Tibial artery (tissue), 4 donors: ENCODE data around the gene GTPBP4.

Experiments used
- DNase-seq, 2 donors: peaks; one replicate each; pipeline ENCODE4 v3.0.0-alpha.2; 2019
- H3K27ac ChIP-seq, 2 donors: fragments of 200-600 bp; sonication (generic) in 1 of 2; 1 replicate in 1 of 2; 2 replicates in 1 of 2; pipeline ENCODE4 v1.5.1; 2018 to 2019; ENCODE audit warnings: mild to moderate bottlenecking in 1 of 2
- H3K27me3 ChIP-seq, 2 donors: fragments of 200-600 bp; sonication (generic) in 1 of 2; one replicate each; pipeline versions ENCODE4 v1.5.1 to v1.6.0; 2016 to 2019
- H3K36me3 ChIP-seq, 3 donors: fragments of 200-600 bp; sonication (generic) in 2 of 3; one replicate each; pipeline ENCODE4 v1.5.1; 2016 to 2019; ENCODE audit warnings: mild to moderate bottlenecking in 2 of 3
- H3K4me1 ChIP-seq, 4 donors: fragments of 200-600 bp; sonication (generic) in 2 of 4; 1 replicate in 3 of 4; 2 replicates in 1 of 4; pipeline ENCODE4 v1.5.1; 2016 to 2019
- H3K4me3 ChIP-seq, 2 donors: fragments of 200-600 bp; sonication (generic) in 1 of 2; 1 replicate in 1 of 2; 2 replicates in 1 of 2; pipeline ENCODE4 v1.5.1; 2018 to 2019; ENCODE audit warnings: mild to moderate bottlenecking in 2 of 2
- H3K9me3 ChIP-seq, 3 donors: fragments of 200-600 bp; sonication (generic) in 1 of 3; one replicate each; pipeline ENCODE4 v1.5.1; 2016 to 2019
- CTCF ChIP-seq, 2 experiments: fragments of 200-600 bp in 1 of 2; fragments of 450-650 bp in 1 of 2; IDR thresholded peaks; one replicate each; pipeline ENCODE4 v1.5.1; 2017 to 2019; ENCODE audit warnings: antibody characterized with exemption in 2 of 2, mild to moderate bottlenecking in 1 of 2, moderate library complexity in 1 of 2
- intact Hi-C: fragments of 100-400 bp; cut with DNase I; formaldehyde crosslinking; loops from one replicate; pipeline ENCODE4 v1.15.0; 2023; ENCODE audit warnings: low total_unique reads

Gene GTPBP4

DNA sequence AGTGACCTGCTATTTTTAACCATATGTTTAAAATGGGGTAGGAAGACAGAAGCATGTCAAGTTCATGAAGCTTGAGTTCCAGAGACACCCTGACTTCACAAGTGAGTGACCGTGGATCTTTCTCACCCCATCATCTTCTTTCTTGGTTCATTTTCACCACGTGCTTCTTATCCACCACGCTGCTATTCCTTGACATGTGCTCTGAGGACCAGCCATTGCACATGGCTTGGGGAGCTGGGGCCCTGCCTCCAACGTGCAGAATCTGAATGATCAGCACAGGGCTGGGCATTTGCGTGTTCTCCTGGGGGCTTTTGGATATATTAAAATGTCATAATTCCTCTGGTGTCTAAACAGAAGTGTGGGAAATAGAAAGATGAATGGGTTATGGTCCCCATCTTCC, 25.0 kb upstream of the GTPBP4 start:
- DNase-seq = peak in 1 of 2 donors; percentile 2
- peaks cover 0 to 12% of the 10 kb centered on the region in 2 donors for H3K27me3 ChIP-seq
- H3K4me3 ChIP-seq = no peak overlapping the region
- H3K27ac ChIP-seq = no peak overlapping the region
- no peaks in the 10 kb centered on the region for H3K9me3 ChIP-seq
- H3K4me1 ChIP-seq = no peaks in the 10 kb centered on the region
- H3K36me3 ChIP-seq = no peaks in the 10 kb centered on the region
- TF ChIP-seq CTCF (IDR thresholded peaks at IDR 0.05) = no peak
- intact Hi-C loops = loop anchor here (5.0 kb wide), 1 partner anchor 354 kb away; no protein-coding TSS in a partner anchor

- Histone ChIP-seq H3K27me3 (peaks cover 0 to 10% of the 10 kb centered on the region in 2 donors), H3K4me1 (no peaks in the 10 kb centered on the region), H3K36me3 (no peaks in the 10 kb centered on the region), H3K4me3 (no peak overlapping the region), H3K9me3 (no peaks in the 10 kb centered on the region), H3K27ac (no peak overlapping the region)
- intact Hi-C loops = loop anchor here (5.0 kb wide), 1 partner anchor 354 kb away; no protein-coding TSS in a partner anchor
- peak in 1 of 2 donors; percentile 2 for DNase-seq
- no peak for TF ChIP-seq CTCF (IDR thresholded peaks at IDR 0.05)
Measured at GRCh38 chr10:963655-964054, 24.6 kb upstream of the GTPBP4 start.

- Histone ChIP-seq H3K4me3 (no peak overlapping the region), H3K36me3 (no peaks in the 10 kb centered on the region), H3K27ac (no peak overlapping the region), H3K4me1 (no peaks in the 10 kb centered on the region), H3K27me3 (peaks cover 0 to 5% of the 10 kb centered on the region in 2 donors), H3K9me3 (no peaks in the 10 kb centered on the region)
- intact Hi-C loops = loop anchor here (5.0 kb wide), 1 partner anchor 353 kb away; no protein-coding TSS in a partner anchor
- no peak for DNase-seq
- TF ChIP-seq CTCF (IDR thresholded peaks at IDR 0.05) = no peak
Measured at GRCh38 chr10:964321-964987, 23.8 kb upstream of the GTPBP4 start.

- Histone ChIP-seq H3K9me3 (no peaks in the 10 kb centered on the region), H3K27ac (no peak overlapping the region), H3K27me3 (peaks cover 0 to 5% of the 10 kb centered on the region in 2 donors), H3K36me3 (no peaks in the 10 kb centered on the region), H3K4me1 (no peaks in the 10 kb centered on the region), H3K4me3 (no peak overlapping the region)
- DNase-seq = peak in 1 of 2 donors; percentile 35
- TF ChIP-seq CTCF (IDR thresholded peaks at IDR 0.05) = no peak
- intact Hi-C loops = loop anchor here (5.0 kb wide), 1 partner anchor 352 kb away; no protein-coding TSS in a partner anchor
Measured at GRCh38 chr10:964988-965417, 23.2 kb upstream of the GTPBP4 start.

DNA sequence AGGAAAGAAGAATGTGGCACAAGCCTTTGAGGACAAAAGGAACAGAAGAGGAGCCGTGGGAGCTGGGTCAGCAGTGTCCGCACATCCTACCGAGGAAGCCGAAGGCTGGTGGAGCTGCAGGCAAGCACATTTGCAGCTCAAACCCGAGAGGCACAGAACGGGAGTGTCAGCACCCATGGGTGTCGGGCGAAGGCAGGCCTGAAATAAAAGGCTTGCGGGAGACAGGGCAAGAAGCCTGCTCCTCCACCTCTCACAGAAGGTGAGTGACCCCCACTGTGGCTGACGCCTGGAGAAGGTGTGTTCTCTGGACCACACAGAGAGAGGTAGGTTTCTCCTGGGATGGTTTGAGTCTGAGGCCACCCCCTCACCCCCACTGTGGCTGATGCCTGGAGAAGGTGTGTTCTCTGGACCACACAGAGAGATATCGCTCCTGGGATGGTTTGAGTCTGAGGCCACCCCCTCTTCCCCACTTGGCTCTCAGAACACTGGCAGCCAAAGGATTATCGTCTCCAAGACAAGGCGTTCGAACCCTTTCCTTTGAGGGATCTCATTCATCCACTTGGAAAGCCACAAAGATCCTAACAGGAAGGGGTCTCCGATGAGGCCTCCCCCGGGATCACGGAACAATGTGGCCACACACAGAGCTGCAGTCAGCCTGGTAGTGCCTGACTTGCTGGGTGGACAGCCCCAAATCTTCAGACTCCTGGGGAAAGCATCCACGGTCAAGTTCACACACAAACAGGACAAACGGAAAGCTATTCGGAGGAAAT, 21.6 kb upstream of the GTPBP4 start:
- Histone ChIP-seq H3K4me3 (no peak overlapping the region), H3K27ac (no peak overlapping the region), H3K36me3 (no peaks in the 10 kb centered on the region), H3K9me3 (no peaks in the 10 kb centered on the region), H3K27me3 (no peaks in the 10 kb centered on the region), H3K4me1 (no peaks in the 10 kb centered on the region)
- intact Hi-C loops = no loop called here
- TF ChIP-seq CTCF (IDR thresholded peaks at IDR 0.05) = no peak
- DNase-seq = peak in 1 of 2 donors; percentile 51
